Measurements from ENCODE around the gene BRIP1. TPM values are rescaled to one million over a fixed set of nuclear protein-coding genes. Genes with fewer than 3 reads are reported as not detected.
"Not testable (repeated sequence)": the region's sequence is repeated elsewhere in the genome, so short reads cannot be mapped to it uniquely, and the experiment has no call there.

Gene BRIP1
- polyA plus RNA-seq (ENCODE audit: insufficient read length in 10 of 10) = 1 to 10 TPM; 3.1 to 6.9 (median 4.3) TPM
- long read RNA-seq, donor 1 = 0 reads
- long read RNA-seq, donor 2 = 0 reads
- long read RNA-seq, donor 3 = 0 reads
- long read RNA-seq, donor 4 = 0 reads
- long read RNA-seq, donor 5 = 0 reads
- long read RNA-seq, donor 6 = 0 reads
- long read RNA-seq, donor 7, full-length matches to known transcripts = 1 of 1 reads
- long read RNA-seq, donor 7, partial matches to known transcripts = 0 of 1 reads
- long read RNA-seq, donor 7, other reads (novel, unspliced or antisense) = 0 of 1 reads
- long read RNA-seq, donor 8 = 0 reads
- long read RNA-seq, donor 9 = 0 reads

DNA sequence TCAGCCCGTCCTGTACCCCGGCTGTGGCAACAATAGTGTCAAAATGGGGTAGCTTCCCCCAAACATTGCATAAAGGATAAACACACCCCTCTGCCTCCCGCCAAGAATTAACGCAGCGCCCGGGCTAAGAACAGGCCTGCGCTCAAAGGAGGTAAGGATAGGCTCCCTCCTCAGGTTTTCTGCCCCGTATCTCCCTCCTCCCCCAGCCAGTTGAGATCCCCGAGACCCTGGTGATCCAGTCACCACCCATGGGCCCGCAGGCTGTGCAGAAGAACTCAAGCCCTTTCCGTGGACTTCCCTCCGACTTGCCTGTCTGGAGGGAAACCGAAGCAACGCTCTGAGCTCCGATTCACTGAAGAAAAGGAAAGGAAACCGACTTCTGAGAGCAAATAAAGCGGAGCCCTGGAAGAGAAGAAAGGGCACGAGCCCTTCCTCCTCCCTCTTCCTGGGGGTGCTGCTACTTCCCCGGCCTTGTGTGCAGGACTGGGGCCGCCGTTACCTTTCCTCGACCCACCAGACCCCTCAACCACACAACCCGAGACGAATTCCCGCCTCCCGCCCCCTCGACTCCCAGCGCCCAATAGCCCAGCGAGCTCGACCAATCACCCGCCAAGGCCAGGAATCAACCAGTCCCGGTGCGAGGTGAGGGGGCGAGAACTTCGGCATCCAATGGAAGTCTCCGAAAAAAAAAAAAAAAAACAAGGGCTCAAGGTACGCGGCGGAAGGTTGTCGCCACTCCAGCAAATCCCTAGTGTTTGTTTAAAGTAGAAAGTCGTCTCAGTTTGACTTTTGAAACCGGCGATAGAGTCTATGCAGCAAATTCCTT is at the start of gene BRIP1:
Gene BRIP1, minus strand, starts transcription at position 554 of the 826 bp plus-strand sequence. CDS start 1,989 bp downstream, outside the sequence.
- DNase-seq = peak; percentile 93 to 98 (median 95)

DNA sequence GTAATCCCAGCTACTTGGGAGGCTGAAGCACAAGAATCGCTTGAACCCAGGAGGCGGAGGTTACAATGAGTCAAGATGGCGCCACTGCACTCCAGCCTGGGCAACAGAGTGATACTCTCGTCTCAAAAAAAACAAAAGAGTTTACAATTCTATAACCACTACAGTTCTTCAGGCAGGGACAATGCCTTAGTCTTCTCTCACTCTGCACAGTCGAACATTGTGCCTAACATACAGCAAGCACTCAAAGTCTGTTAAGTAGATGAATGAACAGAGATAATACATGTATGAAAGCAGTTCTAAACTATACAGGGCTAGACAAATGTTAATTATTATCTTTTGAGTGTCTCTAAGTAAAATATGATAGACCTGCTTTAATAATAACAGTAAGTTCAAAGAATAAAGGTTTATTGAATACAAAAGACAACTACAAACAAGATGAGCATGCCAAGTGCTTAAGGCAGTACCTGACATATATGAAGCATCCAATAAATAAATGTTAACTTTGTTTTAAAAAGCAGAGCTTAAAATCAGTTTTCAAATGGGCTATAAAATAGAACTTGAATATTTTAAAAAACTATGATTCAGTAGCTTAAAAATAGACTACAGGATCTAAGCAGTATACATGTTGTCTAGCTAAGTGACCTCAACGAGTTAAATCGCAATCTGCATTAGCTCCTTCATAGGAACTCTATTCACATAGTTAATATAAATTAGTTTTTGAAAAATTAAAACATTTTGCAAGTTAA is 45.1 kb upstream of the BRIP1 start:
- DNase-seq = no peak

DNA sequence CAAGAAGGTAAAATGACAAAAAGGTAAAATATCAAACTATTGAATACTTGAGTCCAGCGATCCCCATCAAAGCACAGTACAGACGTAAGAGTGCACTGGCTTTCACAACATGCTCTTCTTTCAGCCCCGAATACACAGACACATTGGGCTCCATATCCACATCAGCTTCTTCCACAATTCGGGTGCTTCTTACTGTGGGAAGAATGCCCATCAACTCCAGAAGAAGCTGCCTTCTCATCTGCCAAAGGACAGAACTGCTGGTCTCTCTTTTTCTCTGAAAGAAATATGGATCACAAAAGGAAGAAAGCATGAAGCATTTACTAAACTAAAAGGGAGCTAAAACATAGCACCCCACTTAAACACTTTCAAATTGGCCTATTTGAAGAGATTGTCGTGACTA is 44.0 kb upstream of the BRIP1 start:
- no peak for DNase-seq

DNA sequence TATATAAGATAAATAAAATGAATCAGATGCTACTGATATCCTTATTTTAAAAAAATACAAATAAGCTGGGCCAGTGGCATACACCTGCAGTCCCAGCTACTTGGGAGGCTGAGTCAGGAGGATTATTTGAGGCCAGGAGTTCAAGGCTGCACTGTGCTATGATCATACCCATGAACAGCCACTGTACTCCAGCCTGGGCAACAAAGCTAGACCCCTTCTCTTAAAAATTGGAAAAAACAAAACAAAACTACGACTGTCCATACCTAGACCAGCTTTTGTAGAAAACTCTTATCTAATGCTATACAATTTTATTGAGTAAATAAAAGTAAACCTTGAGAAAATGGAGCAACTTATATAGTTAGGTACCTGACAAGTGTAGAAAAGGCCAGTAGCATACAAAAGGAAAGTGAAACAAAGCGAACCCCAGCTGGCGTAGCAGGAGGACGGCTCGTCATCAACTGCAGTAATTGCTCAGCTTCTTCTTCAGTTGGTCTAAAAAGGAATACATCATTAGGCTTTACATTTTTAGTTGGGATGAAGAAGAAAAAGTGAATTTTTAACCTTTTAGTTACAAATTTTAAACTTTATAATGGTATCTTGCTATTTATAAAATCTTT is 40.9 kb upstream of the BRIP1 start:
- no peak for DNase-seq

DNA sequence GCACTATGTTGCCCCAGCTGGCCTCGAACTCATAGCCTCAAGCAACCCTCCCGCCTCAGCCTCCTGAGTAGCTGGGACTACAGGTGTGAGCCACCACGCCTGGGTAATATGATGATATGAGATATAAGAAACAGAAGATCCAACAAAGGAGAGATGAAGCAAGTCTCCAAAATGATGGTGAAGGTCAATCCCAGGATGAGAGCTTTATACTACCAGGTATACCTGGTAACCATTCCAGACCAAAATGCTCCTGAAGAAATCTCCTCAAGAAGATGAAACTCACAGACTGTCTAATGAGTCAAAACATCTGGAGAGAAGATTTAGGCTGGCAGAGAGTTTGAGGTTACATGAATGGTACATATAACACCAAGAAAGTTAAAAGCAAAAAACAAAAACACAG is 39.9 kb upstream of the BRIP1 start:
- DNase-seq = no peak

DNA sequence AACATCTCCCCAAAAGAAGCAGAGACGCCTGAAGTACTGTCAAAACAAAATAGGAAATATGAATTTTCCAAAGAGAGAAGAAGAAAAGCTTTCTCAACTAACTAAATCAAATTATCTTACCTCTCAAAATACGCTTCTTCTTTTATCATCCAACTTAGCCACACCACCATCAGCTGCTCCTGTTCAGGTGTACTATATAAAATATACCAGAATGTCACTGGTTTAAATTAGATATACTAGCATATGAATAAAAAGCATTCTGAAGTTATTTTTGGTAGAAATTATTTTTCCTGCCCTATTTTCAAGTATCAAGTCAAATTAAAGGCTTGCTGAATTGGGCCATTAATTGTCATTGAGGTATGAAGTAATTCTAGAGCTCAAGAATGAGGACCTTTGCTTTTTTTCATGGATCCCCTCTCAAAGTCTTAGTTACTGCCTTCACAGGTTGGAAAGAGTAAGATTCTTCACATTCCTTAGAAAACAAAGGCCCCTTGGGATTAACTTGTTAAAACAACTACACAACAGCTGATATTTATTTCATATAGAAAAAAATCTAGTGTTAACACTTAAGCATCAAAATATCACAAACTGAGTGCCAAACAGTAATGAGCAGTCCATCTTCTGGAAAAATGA is 34.3 kb upstream of the BRIP1 start:
- DNase-seq = no peak

DNA sequence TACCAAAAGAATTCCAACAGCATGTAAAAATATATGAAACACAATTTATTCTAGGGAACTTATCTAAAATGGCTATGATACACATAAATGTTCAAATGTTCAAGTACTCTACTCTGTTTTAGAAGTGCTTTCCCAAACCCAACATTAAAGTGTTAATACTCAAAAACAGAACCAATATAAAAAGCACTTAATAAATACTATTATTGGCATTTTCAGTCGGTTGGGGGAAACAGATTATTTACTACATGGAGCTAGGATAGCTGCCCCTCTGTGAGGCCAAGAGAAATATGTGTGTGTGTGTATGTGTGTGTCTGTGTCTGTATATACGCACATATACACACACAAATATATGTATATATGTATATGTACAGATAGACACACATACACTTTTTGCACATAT is 32.1 kb upstream of the BRIP1 start:
- no peak for DNase-seq

DNA sequence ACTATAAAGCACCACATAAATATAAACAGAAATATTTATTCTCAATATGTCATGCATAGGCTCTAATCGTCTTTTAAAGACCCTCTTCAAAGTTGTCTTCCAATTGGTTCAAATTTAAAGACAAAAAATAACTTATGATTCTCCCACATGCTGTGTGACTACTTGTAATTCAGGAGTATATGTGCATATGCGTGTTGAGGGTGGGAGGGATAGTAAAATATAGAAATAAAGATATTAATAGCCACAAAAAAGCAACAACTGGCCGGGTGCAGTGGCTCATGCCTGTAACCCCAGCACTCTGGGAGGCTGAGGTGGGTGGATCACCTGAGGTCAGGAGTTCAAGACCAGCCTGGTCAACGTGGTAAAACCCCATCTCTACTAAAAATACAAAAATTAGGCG is 31.0 kb upstream of the BRIP1 start:
- not testable (repeated sequence) for DNase-seq

DNA sequence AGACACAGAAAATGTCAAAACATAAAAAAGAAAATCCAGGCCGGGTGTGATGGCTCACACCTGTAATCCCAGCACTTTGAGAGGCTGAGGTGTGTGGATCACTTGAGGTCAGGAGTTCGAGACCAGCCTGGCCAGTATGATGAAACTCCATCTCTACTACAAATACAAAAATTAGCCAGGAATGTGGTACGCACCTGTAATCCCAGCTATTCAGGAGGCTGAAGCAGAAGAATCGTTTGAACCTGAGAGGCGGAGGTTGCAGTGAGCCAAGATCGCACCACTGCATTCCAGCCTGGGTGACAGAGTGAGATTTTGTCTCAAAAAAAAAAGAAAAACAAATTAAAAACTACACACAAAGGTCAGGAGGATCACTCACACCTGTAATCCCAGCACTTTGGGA is 24.4 kb upstream of the BRIP1 start:
- not testable (repeated sequence) for DNase-seq

DNA sequence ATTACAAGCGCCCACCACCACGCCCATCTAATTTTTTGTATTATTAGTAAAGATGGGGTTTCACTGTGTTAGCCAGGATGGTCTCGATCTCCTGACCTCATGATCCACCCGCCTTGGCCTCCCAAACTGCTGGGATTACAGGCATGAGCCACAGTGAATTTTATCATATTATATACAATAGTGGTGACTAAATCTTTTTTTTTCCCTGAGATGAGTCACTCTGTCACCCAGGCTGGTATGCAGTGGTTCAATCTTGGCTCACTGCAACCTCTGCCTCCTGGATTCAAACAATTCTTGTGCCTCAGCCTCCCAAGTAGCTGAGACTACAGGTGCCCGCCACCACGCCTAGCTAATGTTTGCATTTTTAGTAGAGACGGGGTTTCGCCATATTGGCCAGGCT is 22.5 kb upstream of the BRIP1 start:
- DNase-seq = not testable (repeated sequence)

DNA sequence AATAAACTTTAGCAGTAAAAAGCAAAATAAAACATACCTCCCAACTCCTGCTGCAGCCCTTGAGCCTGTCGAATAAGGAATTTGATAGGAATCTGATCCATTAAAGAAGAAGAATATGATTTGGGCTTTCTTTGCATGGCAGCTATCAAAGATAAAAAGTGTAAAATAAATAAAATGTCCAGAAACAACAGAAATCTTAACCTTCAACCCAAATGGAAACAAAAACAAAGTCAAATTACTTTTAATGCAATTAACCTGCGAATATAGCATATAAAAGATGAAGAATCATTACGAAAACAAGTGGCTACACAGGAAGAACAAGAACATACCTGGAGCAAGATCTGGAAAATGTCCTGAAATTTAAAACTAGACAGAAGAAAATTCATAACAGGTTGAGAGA is 21.5 kb upstream of the BRIP1 start:
- no peak for DNase-seq

DNA sequence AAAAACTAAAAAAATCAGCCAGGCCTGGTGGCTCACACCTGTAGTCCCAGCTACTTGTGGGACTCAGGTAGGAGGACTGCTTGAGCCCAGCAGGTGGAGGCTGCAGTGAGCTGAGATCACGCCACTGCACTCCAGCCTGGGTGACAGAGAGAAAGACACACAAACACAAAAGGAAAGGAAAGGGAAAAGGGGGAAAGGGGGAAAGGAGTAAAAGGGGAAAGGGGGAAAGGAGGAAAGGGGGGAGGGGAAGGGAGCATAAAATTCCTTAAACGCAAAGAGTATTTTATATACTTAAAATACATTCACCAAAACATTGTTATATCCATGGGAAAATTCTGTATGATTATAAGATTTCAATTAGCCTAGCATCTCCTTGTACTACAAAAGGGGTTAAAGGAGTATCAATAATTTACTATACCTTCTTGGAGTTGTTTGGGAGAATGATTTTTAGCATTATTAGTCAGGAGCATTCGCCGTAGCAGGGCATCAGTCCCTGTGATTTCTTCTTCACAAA is 17.3 kb upstream of the BRIP1 start:
- DNase-seq = no peak

DNA sequence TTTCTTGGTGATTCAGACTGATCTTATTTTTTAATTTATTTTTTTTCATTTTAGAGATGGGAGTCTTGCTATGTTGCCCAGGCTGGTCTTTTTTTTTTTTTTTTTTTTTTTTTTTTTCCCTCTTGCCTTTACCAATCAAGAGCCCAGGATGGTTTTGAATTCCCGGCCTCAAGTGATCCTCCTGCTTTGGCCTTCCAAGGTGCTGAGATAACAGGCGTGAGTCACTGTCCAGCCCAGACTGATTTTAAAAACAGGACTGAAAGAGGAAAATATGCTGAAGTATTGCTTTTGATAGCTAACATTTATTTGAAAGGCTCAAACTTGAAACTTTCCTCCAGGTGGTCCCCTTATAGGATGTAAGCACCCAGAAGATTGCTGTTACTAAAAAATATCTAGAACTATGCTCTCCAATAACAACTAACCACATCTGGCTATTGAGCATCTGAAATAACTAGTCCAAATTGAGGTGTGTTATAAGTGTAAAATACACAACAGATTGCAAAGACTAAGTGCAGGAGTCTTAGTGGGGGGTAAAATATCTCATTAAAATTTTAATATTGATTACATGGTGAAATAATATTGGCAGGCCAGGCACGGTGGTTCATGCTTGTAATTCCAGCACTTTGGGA is 15.8 kb upstream of the BRIP1 start:
- DNase-seq = no peak

DNA sequence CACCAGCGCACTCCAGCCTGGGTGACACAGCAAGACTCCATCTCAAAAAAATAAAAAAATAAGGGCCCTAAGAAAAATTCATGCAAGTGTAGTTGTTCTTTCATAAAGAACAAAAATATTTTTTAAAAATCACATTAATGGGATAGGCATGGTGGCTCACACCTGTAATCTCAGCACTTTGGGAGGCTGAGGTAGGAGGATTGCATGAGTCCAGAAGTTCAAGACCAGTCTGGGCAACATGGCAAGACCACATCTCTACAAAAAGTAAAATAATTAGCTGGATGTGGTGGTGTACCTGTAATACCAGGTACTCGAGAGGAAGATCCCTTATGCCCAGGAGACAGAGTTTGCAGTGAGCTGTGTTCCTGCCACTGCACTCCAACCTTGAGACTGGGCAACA is 15.2 kb upstream of the BRIP1 start:
- DNase-seq = no peak

DNA sequence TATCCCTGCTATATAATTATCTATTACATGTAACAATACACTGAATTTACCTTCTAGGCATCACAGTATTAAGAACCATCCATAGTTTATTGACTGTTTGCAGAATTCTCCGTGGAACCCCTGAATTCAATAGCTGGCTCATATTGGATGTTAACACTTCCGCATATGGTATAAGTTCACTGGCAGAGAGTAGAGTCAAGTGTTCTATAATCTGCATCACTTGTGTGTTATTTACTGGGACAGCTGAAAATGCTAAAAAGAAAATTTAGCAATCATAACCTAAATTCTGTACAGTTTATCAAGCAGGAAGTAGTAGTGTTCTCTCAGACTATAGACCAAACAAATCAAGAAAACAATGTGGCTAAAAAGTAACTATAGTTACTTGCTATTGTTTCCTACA is 14.5 kb upstream of the BRIP1 start:
- DNase-seq = no peak

DNA sequence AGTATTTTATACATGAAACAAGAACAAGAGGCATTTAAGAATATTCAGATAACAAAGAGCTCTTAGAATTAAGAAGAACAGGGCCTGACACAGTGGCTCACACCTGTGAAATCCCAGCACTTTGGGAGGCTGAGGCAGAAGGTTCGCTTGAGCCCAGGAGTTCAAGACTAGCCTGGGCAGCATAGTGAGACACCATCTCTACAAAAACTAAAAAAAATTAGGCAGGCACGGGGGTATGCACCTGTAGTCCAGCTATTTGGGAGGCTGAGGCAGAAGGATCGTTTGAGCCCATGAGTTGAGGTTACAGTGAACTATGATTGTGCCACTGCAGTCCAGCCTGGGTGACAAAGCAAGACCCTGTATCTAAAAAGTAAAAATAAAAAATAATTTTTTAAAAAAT is 12.5 kb upstream of the BRIP1 start:
- no peak for DNase-seq

DNA sequence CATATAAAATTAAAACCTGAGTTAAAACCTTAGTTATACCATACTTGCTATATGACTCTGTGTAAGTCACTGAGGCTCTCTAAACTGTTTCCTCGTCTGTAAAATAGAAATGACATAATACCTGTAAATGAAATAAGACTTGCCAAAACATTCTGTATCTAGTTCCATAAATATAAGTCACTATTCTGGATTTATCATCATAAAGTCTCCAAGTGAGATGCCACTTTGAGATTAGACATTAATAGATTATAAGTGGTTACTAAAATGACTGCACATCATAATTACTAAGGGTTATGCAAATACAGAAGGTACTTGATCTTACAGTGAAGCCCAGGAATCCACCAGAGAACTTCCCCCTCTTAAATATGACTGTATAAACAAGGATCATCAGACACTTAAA is 12.0 kb upstream of the BRIP1 start:
- DNase-seq = no peak

DNA sequence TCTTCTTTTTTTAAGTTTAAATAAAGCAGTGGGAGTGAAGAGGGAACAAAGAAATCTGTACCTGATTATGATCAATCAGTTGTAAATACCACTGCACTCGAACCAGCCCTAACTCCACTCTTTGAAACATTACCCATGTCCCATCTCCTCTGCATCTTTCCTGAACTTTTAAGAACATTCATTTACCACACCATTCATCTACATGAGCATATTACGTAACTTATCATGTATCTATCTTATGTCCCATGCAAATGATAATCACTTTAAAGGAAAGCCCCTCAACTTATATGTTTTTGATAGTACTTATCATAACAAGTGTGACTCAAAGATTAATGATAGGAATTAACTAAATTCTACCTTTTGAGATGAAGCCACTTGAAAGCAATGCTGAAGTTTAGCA is 10.7 kb upstream of the BRIP1 start:
- no peak for DNase-seq

DNA sequence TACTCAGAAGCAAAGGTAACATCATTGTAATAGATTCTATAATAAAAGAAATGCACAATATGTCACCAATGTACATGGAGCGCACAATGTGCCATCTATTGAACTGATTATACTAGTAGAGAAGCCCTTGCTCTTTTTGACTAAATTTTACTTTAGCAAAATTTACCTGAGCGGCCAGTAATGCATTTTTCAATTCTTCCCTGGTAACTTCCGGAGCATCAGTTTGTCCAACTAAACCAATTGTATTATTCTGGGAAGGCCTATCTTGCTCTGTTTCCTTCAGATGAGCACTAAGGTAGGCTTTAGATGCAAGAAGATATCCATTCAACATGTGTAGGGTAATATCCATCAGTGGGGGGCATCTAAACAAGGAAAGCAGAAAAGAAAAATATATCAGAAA is 8.8 kb upstream of the BRIP1 start:
- no peak for DNase-seq

DNA sequence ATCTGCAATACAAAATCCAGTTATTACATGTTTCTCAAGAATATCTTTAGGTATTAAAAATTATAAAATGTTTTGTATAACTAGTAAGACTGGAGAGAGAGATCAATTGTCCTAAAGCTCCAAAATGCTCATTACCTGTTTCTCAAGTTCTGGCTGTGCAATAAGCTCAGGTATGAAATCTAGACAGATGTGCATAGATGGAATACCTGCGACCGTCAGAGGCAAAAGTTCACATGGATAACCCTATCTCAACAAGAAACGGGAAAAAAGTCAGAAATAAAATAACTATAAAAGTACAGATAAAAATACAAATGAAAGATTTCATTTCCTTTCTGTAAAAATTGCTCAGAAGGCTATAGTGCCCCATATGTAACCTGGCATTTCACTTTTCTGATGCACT is 5.8 kb upstream of the BRIP1 start:
- DNase-seq = no peak

DNA sequence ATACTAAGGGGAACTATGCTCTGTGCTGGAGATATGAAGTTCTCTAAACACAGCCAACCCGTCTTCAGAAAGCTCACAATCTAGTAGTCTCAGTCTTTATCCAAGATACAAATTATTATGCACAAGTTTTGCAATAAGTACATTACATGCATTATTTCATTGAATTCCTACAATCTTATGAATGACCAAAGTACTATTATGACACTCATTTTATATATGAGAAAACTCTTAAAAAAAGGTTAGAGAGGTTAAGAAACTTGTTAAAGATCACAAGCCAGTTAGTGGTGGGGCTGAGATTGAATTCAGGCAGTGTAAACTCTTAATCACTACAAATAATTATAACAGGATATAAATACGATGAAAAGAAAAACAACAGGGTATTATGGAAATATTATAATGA is 4.7 kb upstream of the BRIP1 start:
- DNase-seq = no peak
